OCI-LY7 (cell line): ENCODE data around the gene NPC2. TPM values are rescaled to one million over a fixed set of nuclear protein-coding genes. Genes with fewer than 3 reads are reported as not detected.

Experiments
- BruUV-seq: library from RNA; stranded (reverse); fragments of 400-500 nt; replicated peaks from 2 replicates; lab custom pipeline; 2021; lab: Mats Ljungman, UMichigan
- CTCF ChIA-PET: fragments of 300-600 bp; sonication (Branson Sonifier 250); formaldehyde crosslinking; loops from one replicate; lab custom pipeline; 2022; ENCODE audit warnings: antibody characterized with exemption; ENCODE audit not compliant: unreplicated experiment; lab: Charles Lee
- POLR2A ChIA-PET: fragments of 300-600 bp; sonication (Branson Sonifier 250); formaldehyde crosslinking; loops from one replicate; lab custom pipeline; 2022; ENCODE audit warnings: antibody characterized with exemption; lab: Charles Lee
- DNase-seq: peaks from one replicate; pipeline ENCODE4 v3.0.0-alpha.2; 2015; ENCODE audit warnings: low spot score
- H2AFZ ChIP-seq: fragments of 200-600 bp; sonication (generic), shearing (Covaris generic); 2 replicates; pipeline ENCODE4 v1.6.1; 2014; ENCODE audit warnings: mild to moderate bottlenecking, antibody characterized with exemption, low read length, moderate library complexity
- H3K27ac ChIP-seq: fragments of 200-600 bp; sonication (generic); 2 replicates; pipeline ENCODE4 v1.5.1; 2014; ENCODE audit warnings: mixed run types, low read depth, mild to moderate bottlenecking, moderate library complexity, low read length, inconsistent platforms; ENCODE audit not compliant: poor library complexity, severe bottlenecking
- H3K36me3 ChIP-seq: fragments of 200-600 bp; sonication (generic); 2 replicates; pipeline ENCODE4 v1.6.1; 2014; ENCODE audit warnings: mild to moderate bottlenecking, antibody characterized with exemption, low read length, moderate library complexity, mixed read lengths; ENCODE audit not compliant: insufficient read depth
- H3K4me1 ChIP-seq: fragments of 200-600 bp; sonication (generic); 2 replicates; pipeline ENCODE4 v1.5.1; 2014; ENCODE audit warnings: mild to moderate bottlenecking, low read length; ENCODE audit not compliant: insufficient read depth, poor library complexity, severe bottlenecking
- H3K4me2 ChIP-seq: fragments of 200-600 bp; sonication (generic); 2 replicates; pipeline ENCODE4 v1.6.1; 2014; ENCODE audit warnings: mild to moderate bottlenecking, low read length
- H3K4me3 ChIP-seq: fragments of 200-600 bp; sonication (generic); 2 replicates; pipeline ENCODE4 v1.5.1; 2014; ENCODE audit warnings: mild to moderate bottlenecking, low read depth, low read length; ENCODE audit not compliant: poor library complexity, severe bottlenecking
- H3K79me2 ChIP-seq: fragments of 200-600 bp; sonication (generic); 2 replicates; pipeline ENCODE4 v1.6.1; 2016; ENCODE audit warnings: low read depth, mild to moderate bottlenecking, low read length, moderate library complexity, mixed read lengths; ENCODE audit not compliant: insufficient read depth
- H3K9me2 ChIP-seq: fragments of 200-600 bp; sonication (generic); 2 replicates; pipeline ENCODE4 v1.6.1; 2016; ENCODE audit warnings: mild to moderate bottlenecking, low read length, mixed read lengths; ENCODE audit not compliant: insufficient read depth
- H3K9me3 ChIP-seq: fragments of 200-600 bp; sonication (generic); 2 replicates; pipeline ENCODE4 v1.6.1; 2014; ENCODE audit warnings: mild to moderate bottlenecking, mixed run types, low read length, mixed read lengths
- H4K20me1 ChIP-seq: fragments of 200-600 bp; sonication (generic); 2 replicates; pipeline ENCODE4 v1.6.1; 2014; ENCODE audit warnings: mild to moderate bottlenecking, antibody characterized with exemption, low read length, moderate library complexity, mixed read lengths; ENCODE audit not compliant: insufficient read depth
- CTCF ChIP-seq: fragments of 200-600 bp; sonication (generic); conservative IDR thresholded peaks from 2 replicates; pipeline ENCODE4 v1.5.1; 2014; ENCODE audit warnings: mild to moderate bottlenecking, antibody characterized with exemption, low read length, moderate library complexity, mixed read lengths
- EZH2phosphoT487 ChIP-seq: fragments of 200-600 bp; sonication (generic); IDR thresholded peaks from 2 replicates; pipeline ENCODE4 v1.6.1; 2018; ENCODE audit warnings: low read depth, borderline replicate concordance, mild to moderate bottlenecking, mixed run types, antibody characterized with exemption, low read length, moderate library complexity, mixed read lengths
- intact Hi-C: fragments of 100-400 bp; cut with micrococcal nuclease; formaldehyde crosslinking; loops from one replicate; pipeline ENCODE4 v1.10.0; 2022; ENCODE audit not compliant: unreplicated experiment
- total RNA-seq, 2 experiments: library from RNA; depleted of rRNA in 1 of 2; stranded (reverse); fragments of >200 nt in 1 of 2; shearing (Covaris generic) in 1 of 2; gene quantifications; 2 replicates each; pipeline ENCODE4 v1.2.3, GENCODE V29; 2014 to 2022

NPC2 gene
- total RNA-seq, 2 experiments from 2014 or later: 37.8 to 80.8 TPM

- CTCF ChIA-PET: no interaction called here
- no TSS peak for BruUV-seq
Observed at GRCh38 chr14:74508844-74509428, 15.8 kb upstream of the NPC2 start.

GRCh38 chr14:74508292-74508731, 15.2 kb upstream of the NPC2 start:
- BruUV-seq: no TSS peak
- Histone ChIP-seq H3K4me1 (peaks cover 9% of the 10 kb centered on the region), H3K27ac (no peak overlapping the region), H3K4me2 (no peak overlapping the region), H3K36me3 (no peaks in the 10 kb centered on the region), H3K9me2 (no peaks in the 10 kb centered on the region), H2AFZ (no peak overlapping the region), H3K9me3 (no peaks in the 10 kb centered on the region), H3K4me3 (no peak overlapping the region), H3K79me2 (no peaks in the 10 kb centered on the region), H4K20me1 (no peaks in the 10 kb centered on the region)
- TF ChIP-seq EZH2phosphoT487 (no peak), CTCF (peak; percentile 43)
- POLR2A ChIA-PET: interaction anchor here (1.3 kb wide), 1 partner anchor 17 kb away, joined by 3 read pairs; no protein-coding TSS in a partner anchor
- intact Hi-C loops: no loop called here
- CTCF ChIA-PET: no interaction called here
- no peak for DNase-seq

More at GRCh38 chr14:74508844-74509428, 15.8 kb upstream of the NPC2 start:
- Histone ChIP-seq H3K4me1 (peaks cover 9% of the 10 kb centered on the region), H3K79me2 (no peaks in the 10 kb centered on the region), H3K4me3 (no peak overlapping the region), H3K36me3 (no peaks in the 10 kb centered on the region), H2AFZ (no peak overlapping the region), H3K9me2 (no peaks in the 10 kb centered on the region), H3K4me2 (no peak overlapping the region), H3K27ac (no peak overlapping the region), H3K9me3 (no peaks in the 10 kb centered on the region), H4K20me1 (no peaks in the 10 kb centered on the region)
- POLR2A ChIA-PET: no interaction called here
- DNase-seq: no peak
- intact Hi-C loops: no loop called here
- TF ChIP-seq CTCF: no peak

GRCh38 chr14:74507840-74508239, 14.7 kb upstream of the NPC2 start:
- DNase-seq: no peak
- H3K4me1 ChIP-seq: peaks cover 9% of the 10 kb centered on the region
- H4K20me1 ChIP-seq: no peaks in the 10 kb centered on the region
- POLR2A ChIA-PET: interaction anchor here (1.3 kb wide), 1 partner anchor 18 kb away, joined by 3 read pairs; no protein-coding TSS in a partner anchor
- no peaks in the 10 kb centered on the region for H3K9me3 ChIP-seq
- intact Hi-C loops: no loop called here
- no peaks in the 10 kb centered on the region for H3K36me3 ChIP-seq
- TF ChIP-seq CTCF (no peak), EZH2phosphoT487 (no peak)
- H3K4me3 ChIP-seq: no peak overlapping the region
- H3K4me2 ChIP-seq: no peak overlapping the region
- H3K27ac ChIP-seq: no peak overlapping the region
- no peaks in the 10 kb centered on the region for H3K79me2 ChIP-seq
- no peaks in the 10 kb centered on the region for H3K9me2 ChIP-seq
- no peak overlapping the region for H2AFZ ChIP-seq
- BruUV-seq: no TSS peak
- CTCF ChIA-PET: no interaction called here
